NCI-H2081 (cell line): ENCODE data around the gene SPTBN5.

Experiments used
- DNase-seq, 2 experiments: peaks; one replicate each; lab custom pipeline; 2025; lab: John Stamatoyannopoulos, UW

The SPTBN5 gene

GRCh38 chr15:41866263-41866703 lies 27.6 kb downstream of the SPTBN5 start:
- DNase-seq, result no peak

- DNase-seq, result no peak
Measured at GRCh38 chr15:41865490-41866055, 28.3 kb downstream of the SPTBN5 start.

DNA sequence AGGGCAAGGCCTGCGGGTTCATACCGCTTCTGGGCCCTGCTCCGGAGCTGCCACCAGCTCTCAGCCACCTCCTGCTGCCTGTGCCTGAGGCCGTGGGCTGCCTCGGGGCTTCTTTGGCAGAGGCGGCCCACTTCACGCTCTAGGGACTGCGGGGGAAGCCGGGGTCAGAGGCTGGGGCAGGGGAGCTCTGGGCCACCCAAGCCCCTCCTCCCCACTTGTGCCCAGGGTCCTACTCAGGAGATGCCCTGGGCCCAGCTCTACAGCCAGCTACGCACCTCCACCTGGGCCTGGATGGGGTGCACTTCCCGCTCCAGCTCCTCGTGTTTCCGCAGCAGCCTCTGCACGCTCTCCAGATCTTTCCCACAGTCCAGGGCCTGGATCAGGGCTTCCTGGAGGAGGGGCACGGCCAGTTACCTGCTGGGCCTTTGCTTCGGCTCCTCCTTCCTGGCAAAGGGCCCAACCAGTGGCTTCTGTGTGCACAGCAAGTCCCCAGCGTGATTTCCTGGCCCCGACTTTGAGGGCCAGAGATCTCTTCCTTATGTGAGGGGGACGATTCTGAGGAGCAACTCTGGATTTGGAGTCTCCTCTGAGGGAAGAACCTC lies 31.2 kb downstream of the SPTBN5 start:
- DNase-seq, result peak; percentile 36 to 52

GRCh38 chr15:41861736-41862356 lies 32.0 kb downstream of the SPTBN5 start:
- DNase-seq, result no peak

DNA sequence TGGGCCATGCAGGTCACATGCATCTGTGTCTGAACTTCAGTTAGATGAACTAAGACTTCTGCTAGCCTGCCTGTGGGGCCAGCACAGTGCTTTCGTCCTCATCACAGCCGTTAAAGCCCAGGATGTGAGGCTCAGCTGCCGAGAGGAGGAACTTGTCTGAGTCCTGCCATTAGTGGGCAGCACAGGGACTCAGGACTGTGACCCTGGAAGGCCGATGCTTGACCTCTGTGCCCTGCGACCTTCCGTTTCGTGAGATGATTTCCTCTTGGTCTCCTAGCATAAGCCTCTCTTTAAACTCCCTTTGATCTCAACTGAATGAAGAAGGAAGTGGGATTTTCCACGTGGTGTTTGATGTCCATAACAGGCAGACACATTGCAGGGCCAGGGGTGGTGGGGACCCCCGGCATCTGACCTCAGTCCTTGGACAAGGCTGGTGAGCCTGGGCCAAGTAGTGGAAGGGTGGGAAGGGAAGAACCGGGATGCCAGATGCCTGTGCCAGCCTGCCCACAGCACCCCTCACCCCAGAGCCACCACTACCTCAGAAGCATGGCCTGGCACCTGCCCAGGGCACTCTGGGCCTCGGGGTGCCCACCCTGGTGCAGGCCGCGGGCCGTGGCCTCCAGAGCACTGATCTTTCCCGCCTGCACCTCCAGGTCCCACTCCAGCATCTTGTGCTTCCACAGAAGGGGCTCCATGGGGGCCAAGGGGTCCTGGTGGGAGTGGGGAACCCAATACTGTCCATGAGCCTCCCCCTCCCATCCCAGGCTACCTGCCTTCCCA lies 33.6 kb downstream of the SPTBN5 start:
- DNase-seq, result no peak

- no peak for DNase-seq
Measured at GRCh38 chr15:41858756-41859155, 35.1 kb downstream of the SPTBN5 start.

- DNase-seq, result no peak
Measured at GRCh38 chr15:41857316-41857715, 36.5 kb downstream of the SPTBN5 start.

DNA sequence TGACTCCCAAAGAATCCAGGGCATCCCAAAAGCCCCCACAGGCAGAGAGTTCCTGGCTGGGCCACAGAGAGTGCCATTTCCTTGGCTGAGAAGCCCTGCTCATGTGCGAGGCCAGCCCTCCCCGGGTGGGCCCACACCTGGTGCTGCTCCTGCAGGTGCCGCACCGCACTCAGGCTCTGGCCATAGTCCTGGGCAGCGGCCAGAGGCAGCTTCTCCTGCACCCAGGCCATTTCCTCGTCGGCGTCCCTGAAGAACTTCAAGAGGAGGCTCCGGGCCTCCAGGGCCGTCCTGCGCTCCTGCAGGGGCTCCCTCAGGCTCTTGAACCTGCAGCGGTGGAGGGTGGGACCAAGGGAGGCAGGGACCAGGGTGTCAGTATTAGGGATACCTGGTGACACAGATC lies 37.1 kb downstream of the SPTBN5 start:
- no peak for DNase-seq

- no peak for DNase-seq
Measured at GRCh38 chr15:41856262-41856661, 37.6 kb downstream of the SPTBN5 start.

DNA sequence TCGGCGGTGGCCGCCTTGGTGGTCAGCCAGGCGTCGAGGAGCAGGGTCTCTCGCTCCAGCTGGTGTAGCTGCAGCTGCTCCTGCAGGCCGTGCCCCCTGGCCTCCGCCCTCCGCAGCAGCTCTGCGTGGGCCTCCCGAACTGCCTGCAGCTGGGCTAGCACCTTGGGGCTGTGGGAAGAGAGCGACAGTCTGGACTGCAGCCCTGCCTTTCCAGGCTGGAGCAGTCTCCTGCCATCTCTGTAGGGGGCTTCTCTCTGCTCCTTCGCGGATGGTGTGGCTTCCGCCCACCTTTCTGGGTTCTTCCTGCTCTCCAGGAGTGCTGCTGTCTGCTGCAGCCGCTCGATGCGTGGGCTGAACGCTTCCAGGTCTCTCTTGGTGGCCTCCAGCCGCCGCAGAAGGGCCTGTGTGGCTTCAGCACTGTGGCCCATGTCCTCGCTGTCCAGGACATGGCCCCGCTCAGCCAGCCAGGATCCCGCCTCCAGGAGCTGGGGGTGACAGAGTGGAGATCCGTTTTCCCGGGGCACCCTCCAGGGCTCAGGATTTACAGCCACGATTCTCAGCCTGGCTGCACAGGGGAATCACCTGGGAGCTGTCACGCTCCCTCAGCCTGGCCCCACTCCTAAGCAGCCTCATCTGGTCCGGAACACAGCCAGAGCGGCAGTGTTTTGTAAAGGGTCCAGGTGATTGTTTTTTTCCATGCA lies 38.4 kb downstream of the SPTBN5 start:
- DNase-seq, result no peak

DNA sequence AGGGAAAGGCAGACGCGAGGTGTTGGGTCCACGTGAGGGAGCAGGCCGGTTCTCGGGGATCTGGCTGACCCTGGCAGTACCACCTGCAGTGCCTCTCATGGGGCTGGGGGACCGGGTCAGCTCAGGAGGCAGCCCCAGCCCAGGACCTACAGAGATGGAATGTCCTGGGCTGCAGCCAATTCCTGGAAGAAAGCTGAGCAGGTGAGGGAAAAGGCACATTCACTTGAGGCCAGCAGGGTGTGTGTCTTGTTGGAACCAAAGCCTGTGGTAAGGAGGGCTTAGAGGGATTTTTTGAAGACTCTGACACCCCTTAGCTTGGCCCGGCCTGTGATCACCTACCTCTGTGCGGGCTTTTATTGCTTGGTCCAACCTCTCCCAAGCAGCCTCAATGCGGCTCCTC lies 39.4 kb downstream of the SPTBN5 start:
- no peak for DNase-seq

- DNase-seq, result no peak
Measured at GRCh38 chr15:41853831-41854230, 40.0 kb downstream of the SPTBN5 start.

DNA sequence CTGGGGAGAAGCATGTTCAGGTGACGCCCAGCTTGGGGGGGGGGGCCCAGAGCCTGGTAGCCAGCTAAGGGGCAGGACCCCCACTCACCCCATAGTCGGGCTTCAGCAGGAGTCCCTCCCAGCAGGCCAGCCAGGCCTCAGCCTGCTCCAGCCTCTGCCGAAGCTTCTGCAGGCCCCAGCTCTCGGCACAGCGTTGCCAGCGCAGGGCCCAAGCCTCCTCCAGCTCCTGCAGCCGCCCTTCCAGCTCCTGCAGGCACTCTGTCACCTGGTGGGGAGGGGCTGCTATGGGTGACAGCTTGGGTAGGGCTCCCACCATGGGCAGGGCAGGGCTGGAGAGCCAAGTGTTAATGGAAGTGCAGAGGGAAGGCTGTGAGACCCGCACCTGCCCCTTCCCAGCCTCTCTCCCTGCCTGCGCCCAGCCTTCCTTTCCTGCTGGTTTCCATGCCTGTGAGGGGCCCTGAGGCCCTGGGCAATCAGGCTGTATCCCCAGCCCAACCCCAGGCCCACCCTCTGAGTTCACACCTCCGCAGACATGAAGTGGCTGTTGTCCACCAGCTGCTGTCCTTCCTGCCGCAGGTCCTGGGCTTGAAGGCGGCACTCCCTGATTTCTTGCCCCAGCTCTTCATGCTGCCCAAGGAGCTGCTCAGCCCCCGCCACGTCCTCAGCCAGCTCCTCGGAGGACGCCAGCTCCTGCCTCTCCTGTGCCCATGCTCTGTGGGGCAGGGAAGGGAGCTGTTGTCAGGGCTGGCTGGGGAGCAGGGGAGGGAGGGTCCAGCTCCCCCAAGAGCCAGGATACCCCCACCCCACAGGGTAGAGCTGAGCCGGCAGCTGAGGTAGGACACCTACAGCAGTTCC lies 40.9 kb downstream of the SPTBN5 start:
- DNase-seq, result no peak

GRCh38 chr15:41851755-41852370 lies 42.0 kb downstream of the SPTBN5 start:
- DNase-seq, result no peak

DNA sequence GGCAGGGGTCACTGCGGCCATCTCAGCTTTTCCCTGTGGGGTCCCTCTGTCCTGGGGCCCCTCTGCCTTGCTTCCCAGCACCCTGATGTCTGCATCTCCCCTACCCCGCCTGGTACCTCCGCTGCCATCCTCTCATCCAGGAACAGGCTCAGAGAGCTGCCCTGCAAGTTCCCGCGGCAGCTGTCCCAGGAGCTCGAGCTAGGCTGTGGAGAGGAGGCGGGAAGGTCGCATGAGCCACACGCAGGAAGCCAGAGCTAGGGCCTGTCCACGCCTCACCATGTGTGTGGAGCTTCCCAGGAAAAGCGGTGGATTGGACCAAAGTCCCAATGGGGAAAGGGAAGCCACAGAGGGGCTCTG lies 42.7 kb downstream of the SPTBN5 start:
- no peak for DNase-seq

DNA sequence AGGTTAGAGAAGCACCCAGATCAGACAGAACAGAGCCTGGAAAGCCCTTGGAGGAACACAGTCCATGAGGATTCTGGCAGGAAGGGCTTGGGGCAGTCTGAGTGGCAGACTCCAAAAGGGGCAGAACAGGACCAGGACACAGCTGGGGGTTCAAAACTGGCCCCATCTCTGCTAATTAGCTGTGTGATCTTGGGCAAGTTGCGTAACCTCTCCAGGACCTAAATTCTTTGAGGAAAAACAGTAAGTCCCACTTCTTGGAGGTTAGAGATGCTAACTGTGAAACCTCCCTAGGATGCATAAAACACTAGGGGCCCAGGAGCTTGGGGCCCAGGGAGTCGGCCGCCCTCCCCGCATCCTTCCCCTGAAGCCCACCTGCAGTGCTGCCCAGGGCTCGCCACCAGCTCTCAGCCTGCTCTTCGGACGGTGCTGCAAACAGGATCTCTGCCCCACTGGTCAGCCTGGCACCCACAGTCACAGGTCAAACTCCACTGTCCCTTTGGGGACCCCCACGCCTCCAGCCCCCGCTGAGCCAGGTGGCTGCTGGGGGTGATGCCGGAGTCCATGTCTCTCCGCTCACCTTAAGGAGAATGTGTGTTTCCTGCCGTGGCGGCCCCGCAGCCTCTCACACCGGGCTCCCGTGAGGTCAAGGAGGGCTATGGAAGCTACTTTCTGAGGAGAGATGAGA lies 43.2 kb downstream of the SPTBN5 start:
- no peak for DNase-seq

DNA sequence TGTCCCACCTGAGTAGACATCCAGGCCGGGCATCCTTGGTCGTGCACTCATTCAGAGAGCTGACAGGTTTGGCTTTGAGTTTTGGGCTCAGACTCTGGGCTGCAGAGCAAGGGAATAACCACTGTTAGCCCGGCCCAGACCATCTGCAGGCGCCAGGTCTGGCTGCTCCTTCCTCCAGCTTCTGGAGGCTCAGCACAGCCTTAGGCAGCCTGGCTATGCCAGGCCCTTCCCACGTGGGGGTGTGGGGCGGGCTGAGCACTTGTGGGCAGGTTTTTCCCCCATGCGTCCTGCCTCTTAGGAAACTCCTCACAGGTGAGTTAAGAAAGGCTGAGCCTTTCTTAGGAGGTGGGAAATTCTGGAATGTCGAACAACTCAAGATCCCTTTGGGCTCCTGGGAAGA lies 44.0 kb downstream of the SPTBN5 start:
- no peak for DNase-seq

GRCh38 chr15:41849204-41849603 lies 44.6 kb downstream of the SPTBN5 start:
- no peak for DNase-seq

DNA sequence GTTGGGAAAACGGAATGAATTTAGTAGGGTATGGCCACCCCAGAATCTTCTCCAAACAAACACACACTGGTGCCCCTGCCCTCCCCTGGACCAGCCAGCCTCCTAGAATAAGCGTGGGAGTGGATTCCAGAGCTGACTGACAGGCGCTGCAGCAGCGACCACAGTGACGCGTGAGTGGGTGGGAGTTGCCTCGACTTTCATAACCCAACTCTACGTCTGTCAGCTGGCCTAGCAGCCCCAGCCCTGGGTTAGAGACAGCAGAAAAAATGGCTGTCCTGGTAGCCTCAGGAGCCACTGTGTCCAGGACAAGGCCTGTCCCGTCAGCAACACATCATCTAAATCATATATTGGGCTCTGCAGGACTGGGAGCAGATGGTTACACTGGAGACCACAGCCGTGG lies 45.2 kb downstream of the SPTBN5 start:
- DNase-seq, result no peak

DNA sequence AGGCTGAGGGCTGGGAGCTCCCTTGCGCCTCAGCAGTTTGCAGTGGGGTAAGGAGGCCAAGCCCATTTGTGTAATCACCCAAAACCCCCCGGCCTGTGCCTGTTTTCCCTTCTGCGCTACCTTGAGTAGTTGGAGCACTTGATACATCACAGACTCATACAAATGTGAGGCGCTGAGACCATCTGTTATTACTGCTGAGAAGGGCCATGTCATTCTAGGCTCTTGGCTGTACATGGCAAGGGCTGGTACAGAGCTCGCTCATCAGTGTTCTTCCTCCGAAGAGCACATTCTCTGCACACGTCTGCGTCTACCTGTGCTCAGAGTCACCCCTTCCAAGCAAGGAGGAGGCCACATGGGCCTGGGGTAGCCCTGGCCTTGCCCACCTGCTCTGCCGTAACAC lies 45.9 kb downstream of the SPTBN5 start:
- no peak for DNase-seq
